HepG2 (cell line): ENCODE results near the gene NAV1.

Experiments
- NFIC ChIP-seq: IDR thresholded peaks from 2 replicates; pipeline ENCODE4 v1.6.1; 2012; ENCODE audit warnings: mild to moderate bottlenecking, low read length, inconsistent platforms
- RAD21 ChIP-seq: fragments of 450-650 bp; formaldehyde crosslinking; IDR thresholded peaks from 2 replicates; pipeline ENCODE4 v1.5.0; 2020; ENCODE audit warnings: mild to moderate bottlenecking
- ZNF33B ChIP-seq: sonication (generic); formaldehyde crosslinking; IDR thresholded peaks from 2 replicates; pipeline ENCODE4 v1.5.1; 2020; ENCODE audit warnings: mild to moderate bottlenecking, missing genetic modification reagents

DNA sequence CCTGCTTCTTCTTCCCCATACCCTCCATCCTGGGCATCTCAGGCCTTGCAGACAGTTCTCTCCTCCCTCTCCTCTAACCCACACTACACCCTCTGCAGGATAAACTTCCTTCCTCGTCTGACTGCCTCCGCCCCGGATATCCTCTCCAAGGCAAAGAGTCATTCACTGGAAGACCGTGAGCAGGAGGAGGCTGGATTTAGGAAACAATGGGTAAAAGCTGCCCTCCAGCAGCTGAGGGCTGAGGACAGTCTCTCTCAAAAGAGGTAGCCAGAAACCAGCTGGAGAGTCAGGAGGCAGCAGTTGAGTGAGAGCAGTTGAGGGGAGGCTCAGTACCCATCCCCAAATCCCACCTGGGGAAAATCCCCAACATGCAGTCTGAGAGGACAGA is 33.4 kb upstream of the NAV1 start:
- TF ChIP-seq ZNF33B (no peak), NFIC (no peak), RAD21 (CRISPR knock-in tag) (no peak)
